ENCODE results near the gene ARHGEF2. TPM values are rescaled to one million over a fixed set of nuclear protein-coding genes. Genes with fewer than 3 reads are reported as not detected.
A peak's percentile ranks its signal among the peaks of the same experiment; 100 is the strongest.

Gene ARHGEF2
- total and polyA plus RNA-seq, 9 of the 15 experiments (the other 6 are each of a cell fraction or from before 2014, with no cell fraction given), result 7.1 to 162 (median 62.2) TPM

GRCh38 chr1:156020293-156021092 lies 42.1 kb upstream of the ARHGEF2 start, which contains the start of gene SSR2 (continued):
- no peak for TF ChIP-seq PATZ1 (CRISPR knock-in tag; IDR thresholded peaks at IDR 0.05; ENCODE audit: borderline replicate concordance)
- TF ChIP-seq ERF (CRISPR knock-in tag; IDR thresholded peaks at IDR 0.05), result no peak
- TF ChIP-seq MECOM (CRISPR knock-in tag; IDR thresholded peaks at IDR 0.05), result no peak
- TF ChIP-seq SIN3A (IDR thresholded peaks at IDR 0.05; ENCODE audit: borderline replicate concordance in 2 of 2, control insufficient read depth in 1 of 2, low read depth in 2 of 2, low read length in 2 of 2), result peak; percentile 67 to 75; a peak in 3 of 4 replicates
- no peak for TF ChIP-seq CBX2 (IDR thresholded peaks at IDR 0.05; ENCODE audit: insufficient read depth, low read length, poor library complexity, severe bottlenecking)
- TF ChIP-seq ZFX (CRISPR knock-in tag; IDR thresholded peaks at IDR 0.05), result no peak
- TF ChIP-seq ATF3 (IDR thresholded peaks at IDR 0.05), result no peak
- TF ChIP-seq ATF3 (CRISPR knock-in tag; conservative IDR thresholded peaks at IDR 0.05), result no peak
- peak; percentile 89 for TF ChIP-seq ELF1 (tag; IDR thresholded peaks at IDR 0.05)
- TF ChIP-seq RREB1 (CRISPR knock-in tag; IDR thresholded peaks at IDR 0.05), result 0 out of 2 replicates have a peak, but pooled peaks have one; percentile 60
- TF ChIP-seq ZNF41 (CRISPR knock-in tag; conservative IDR thresholded peaks at IDR 0.05), result no peak
- no peak for TF ChIP-seq CBX5 (IDR thresholded peaks at IDR 0.05; ENCODE audit: borderline replicate concordance, low read depth)
- TF ChIP-seq ZNF785 (CRISPR knock-in tag; IDR thresholded peaks at IDR 0.05), result no peak
- no peak for TF ChIP-seq IFI16 (CRISPR knock-in tag; IDR thresholded peaks at IDR 0.05)
- TF ChIP-seq HMGN3 (IDR thresholded peaks at IDR 0.05; ENCODE audit: borderline replicate concordance, extremely low read depth, insufficient read length, low read depth, low read length), result no peak
- TF ChIP-seq PCBP2 (IDR thresholded peaks at IDR 0.05; ENCODE audit: low read depth, low read length, poor library complexity, severe bottlenecking), result no peak
- no peak for TF ChIP-seq KHSRP (IDR thresholded peaks at IDR 0.05)
- TF ChIP-seq ZNF143 (CRISPR knock-in tag; IDR thresholded peaks at IDR 0.05), result peak; percentile 91
- TF ChIP-seq MTA3 (IDR thresholded peaks at IDR 0.05; ENCODE audit: borderline replicate concordance), result no peak; the same call in 1 of the 2 replicates

All from K562 (cell line).